ENCODE results near the gene MOB3B.
A peak's percentile ranks its signal among the peaks of the same experiment; 100 is the strongest.

The MOB3B gene

DNA sequence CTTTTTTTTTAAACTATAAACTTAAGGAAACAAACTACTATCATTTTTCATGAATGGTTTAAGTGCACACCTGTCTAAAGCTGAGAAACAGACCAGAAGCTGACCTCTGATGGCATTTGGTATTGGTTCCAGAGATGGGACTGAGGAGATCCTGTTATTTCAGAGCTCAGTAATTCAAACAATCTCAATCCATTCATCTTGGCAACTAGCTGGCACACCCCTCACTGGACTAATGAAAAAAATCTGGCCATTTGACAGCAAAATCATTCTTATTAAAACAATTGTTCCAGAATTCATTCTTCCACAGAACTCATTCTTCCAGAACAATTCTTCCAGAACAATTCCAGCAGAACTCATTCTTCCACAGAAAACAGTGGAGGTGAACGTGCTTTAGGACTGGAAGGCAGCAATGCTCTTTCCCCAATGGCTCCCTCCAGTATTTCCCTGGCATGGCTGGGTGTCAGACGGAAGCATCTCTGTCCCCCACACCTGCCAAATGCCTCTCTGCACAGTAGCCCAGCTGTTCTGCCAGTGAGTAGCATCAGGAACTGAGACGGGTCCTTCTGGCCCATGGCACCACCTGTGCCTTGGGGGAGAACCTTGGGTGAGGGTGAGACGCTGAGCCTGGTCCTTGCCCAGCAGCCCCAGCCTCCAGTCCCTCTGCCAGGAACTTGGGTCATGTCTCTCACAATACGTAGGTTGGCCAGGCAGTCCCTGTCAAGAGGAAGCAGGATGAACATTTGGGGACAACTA lies 145.2 kb downstream of the MOB3B start:
- DNase-seq: no peak

DNA sequence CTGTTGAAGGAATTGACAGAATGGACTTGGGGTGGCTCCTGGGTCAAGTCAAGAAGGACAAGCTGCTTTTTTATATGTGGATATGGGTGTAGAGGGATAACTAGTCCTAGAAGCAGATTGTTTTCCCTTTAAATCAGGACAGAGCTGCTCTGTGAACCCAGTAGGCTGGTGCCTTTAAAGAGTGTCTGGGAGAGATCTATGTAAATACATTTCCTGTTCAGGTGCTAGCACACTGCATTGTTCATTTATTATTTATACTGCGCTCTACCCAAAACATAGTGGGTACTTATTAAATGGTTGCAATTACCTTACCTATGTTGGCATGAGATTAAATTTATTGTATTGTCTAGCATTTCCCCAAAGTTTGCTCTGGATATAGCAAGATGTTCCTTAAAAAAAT lies 146.1 kb downstream of the MOB3B start:
- no peak for DNase-seq

DNA sequence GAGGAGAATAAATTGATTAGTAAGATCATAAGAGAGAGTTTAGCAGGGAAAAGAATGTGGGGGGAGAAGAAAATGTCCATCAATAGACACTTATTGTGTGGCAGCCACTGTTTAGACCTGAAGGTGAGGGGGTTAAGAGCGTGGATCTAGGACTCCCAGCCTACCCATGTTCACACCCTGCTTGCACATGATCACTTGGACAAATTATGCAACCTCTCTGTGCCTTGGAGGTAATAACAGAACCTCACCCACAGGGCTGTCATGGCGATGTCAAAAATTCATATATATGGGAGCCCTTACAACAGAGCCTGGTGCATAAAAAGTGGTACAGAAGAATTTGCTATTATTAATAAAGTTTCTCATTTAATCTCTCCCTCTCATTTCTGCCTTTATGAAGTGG lies 146.6 kb downstream of the MOB3B start:
- no peak for DNase-seq

DNA sequence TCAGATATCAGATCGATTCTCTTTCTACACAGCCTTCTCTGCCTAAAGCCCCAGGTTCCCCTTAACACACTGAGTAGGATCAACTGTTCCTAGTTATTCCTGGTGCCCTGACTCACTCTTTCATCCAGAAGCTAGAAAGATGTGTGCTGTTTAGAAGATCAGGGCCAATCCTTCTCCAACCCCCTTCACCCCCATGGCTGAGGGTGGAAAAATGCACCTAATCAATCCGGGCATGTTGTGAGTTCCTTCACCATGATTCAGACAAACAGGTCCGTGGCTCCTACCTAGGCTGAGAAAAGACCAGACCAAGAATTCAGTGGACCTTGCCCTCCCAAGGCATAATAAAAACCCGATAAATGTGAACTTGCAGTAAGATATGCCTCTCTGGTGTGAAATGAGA lies 147.3 kb downstream of the MOB3B start:
- no peak for DNase-seq

DNA sequence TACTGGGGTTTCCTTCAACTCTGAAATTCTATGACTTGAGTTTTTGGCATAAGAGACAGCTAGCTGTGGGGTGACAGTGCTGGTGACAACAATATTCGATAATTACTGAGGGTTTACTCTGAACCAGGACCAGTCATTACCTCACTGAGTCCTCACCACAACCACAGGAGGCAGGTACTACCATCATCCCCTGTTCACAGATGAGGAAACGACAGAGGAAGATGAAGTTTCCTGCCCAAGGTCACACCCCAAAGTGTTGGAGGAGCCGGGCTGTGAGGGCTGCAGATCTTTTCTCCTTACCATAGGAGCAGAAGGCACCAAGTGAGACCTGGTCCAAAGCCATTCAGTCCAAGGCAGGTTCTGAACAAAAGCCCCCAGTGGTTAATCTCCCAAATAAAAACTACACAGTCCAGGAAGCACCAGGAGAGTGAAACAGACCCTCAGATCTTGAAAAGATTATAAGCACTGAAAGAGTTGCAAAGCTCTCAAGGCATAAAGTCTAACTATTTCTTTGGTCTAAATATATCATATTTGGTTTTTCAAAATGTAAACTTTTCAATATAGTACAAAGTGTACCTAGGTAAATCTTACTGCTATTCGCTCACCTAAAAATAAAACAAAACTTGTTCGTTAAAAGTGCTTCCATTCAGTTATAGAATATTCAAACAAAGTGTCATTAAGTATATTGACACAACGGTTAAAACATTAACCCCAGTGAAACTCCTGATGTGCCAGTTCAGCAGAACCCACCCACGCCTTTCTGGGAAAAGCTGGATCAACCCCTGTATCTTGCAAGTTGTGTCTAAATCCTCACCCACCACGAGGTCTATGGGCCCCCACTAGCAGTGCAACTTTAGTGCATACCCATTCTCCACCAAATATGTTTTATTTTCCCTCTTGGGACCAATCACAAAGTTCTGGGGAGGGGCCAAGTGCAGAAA lies 150.0 kb downstream of the MOB3B start:
- DNase-seq: no peak

DNA sequence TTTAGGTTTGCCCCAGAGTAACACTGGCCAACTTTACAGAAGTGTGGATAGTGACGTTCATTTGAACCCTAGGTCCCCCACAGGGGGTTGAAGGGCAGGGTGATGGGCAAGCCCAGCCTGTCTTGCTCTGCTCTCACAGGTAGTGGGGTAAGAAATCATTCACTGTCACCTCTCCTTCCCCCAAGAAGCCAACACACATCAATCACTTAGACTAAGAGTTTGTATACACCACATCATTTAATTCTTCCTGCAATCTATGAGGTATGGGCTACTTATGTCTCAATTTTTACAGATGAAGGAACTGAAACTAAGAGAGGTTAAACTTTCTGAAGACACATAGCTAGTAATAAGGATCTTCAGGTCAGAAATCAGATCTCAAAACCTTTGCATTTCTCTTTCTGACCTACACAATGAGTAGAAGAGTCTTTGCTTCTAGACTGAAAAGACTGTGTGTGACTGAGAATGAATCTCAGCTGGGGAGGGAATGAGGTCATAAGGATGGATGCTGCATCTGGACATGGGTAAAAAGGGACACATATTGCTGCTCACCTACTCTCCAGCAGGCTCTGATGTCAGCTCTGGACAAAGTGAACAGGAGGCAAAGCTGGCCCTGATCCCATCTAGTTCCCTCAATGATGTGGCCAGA lies 151.7 kb downstream of the MOB3B start:
- peak in 1 of 2 donors; percentile 6 for DNase-seq

DNA sequence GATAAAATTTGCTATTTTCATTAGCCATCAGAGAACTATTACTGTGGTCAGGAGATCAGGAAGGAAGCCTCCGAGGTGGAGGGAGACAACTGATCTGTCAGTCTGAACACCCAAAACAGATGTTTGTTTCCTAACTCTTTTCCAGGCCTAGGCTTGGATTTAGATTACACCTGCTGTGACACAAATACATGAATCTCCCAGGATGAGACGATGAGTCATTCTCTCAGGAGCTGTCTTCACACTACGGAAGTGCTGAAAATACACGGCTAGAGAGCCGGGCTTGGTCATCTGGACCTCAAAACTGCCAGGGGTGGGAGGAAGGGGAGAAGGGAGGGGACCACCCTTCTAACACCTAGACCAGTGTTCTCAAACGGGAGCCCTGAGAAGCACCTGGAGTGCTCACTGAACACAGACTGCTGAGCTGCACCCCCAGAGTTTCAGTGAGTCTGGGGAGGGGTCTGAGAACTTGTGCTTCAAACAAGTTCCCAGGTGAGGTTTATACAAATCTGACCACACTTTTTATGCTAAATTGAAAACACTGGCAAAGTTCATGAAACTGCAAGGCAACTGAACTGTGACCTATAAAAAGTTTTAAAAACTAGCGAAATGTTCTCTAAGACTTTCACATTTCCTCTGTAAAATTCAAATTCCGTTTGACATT lies 152.3 kb downstream of the MOB3B start:
- DNase-seq: no peak

DNA sequence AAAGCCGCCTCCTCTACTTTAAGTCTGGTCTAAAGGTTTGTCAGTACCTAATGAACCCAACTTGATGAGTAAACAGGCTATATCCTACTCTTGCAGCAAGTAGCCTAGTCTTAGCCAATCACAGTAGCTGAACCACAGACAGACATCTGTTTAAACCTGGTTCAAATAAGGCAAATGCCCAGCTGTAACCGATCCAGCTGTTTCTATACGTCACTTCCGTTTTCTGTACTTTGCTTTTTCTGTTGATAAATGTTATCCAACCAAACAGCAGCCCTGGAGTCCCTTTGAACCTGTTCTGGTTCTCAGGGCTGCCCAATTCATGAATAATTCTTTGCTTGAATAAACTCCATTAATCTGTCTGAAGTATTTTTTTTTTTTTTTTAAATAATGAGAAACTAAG lies 155.8 kb downstream of the MOB3B start:
- no peak for DNase-seq

DNA sequence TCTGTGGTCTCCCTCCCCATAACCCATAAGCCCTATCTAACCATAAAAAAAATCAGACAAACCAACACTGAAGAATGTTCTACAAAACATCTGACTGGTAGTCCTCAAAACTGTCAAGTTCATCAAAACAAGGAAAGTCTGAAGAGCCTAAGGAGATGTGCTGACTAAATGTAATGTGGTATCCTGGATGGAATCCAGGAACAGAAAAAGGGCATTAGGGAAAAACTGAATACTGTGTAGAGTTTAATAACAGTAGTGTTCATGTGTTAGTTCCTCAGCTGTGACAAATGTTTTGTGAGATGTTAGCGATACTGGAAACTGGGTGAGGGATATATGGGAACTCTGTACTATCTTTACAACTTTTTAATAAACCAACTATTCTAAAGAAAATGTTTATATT lies 157.0 kb downstream of the MOB3B start:
- no peak for DNase-seq

DNA sequence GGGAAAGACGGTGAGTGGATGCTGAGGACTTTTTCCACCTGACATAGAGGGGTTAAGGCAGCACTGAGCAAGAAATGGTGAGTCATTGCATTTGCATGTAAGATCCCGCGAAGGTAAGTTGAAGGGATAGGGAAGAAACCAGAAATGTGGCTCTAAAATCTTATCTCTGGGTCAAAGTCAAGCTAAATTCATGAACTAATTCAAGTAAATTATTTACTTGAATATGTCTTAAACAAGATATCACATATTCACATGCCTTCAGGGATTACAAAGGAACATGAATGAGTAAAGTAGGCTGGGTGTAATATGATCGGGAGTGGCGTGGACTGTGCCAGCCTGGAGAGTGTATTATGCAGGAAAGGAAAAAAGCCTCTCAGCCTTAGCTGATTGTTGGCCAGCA lies 158.2 kb downstream of the MOB3B start:
- DNase-seq: no peak

DNA sequence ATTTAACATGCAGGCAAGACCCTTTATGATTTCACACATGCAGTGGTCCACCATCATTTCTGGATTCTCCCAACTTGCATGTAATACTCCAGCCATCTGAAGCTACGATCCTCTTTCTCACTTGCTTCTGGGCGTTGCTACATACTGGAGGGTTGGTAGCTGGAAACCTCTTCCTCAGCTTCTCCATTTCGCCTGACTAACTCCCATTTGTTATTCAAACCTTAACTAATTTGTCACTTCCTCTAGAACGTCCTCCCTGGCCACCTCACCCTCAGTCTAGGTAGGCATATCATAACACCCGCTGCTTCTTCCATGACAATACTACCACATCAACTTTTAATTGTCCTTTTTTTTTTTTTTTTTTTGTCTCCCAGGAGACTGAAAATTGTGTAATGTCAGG lies 160.0 kb downstream of the MOB3B start:
- DNase-seq: peak; percentile 7 to 41

DNA sequence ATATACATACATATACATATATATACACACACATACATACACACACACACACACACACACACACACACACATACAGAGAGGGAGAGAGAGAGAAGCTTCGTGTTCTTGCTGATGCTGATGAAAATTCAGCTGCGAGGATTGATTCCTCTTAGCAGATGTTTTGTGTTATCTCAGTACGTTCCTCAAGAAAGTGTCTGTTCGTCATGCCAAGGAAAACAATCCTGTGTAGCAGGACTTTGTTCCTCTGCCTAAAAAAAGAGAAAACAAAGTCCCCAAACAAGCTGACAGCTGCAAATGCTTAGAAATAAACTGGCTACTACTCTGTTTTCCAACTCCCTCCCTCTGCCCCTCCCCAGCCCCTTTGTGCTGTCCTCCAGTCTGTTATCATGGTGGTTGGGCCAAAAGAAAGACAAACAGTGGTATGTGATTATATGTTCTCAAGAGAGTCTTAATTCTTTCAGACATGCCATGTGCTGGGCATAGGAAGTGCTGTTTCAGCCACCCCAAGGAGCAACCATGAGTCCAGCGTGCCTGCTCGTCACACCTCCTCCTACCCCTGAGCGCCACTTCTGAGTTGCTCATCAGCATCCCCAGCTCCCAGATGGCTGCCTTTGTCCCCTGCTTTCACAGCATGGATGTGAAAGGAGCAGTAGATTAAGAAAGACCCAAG lies 161.2 kb downstream of the MOB3B start:
- no peak for DNase-seq

DNA sequence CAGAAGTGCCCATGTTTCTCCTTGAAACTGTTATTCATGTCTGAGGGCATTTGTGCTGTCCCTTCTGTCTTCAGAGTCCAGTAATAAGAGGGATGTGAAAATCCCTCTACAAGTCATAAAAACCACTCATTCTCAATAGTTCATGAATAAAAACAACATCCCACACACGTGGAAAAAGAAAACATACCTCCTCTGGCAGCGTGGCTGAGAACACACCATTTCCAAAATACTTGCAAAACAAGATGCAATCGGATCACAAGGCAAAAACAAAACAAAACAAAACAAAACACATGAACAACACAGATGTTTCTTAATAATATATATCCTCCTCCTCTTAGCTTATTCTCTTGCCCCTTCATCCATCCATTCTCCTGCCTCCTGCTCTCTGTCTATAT lies 161.7 kb downstream of the MOB3B start:
- DNase-seq: no peak

DNA sequence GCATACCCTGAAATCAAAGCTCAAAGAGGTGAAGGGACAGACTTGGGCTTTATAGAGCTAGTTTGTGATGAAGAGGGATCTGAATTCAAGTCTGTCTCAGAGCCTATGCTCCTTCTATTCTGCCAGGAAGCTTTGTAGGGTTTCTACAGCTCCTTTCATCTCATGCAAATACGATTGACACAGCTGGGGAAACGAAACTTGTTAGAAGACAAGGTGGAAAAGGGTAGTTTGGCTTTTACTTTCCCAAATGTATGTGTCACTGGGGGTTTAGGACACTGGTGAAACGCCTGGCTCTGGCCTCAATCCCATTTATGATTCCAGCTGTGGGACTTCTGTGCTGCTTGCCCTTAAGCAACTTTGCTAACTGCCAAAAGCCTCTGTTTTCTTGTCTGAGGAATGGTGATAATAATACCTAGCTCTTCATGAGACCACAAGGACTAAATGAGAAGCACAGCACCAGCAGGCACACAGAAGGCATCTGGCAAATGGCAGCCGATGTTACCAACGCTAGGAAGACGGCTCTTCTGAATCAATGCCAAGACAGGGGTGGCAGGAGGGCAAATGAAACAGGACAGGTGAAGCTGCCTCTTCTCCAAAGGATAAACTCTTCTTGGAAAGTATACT lies 162.3 kb downstream of the MOB3B start:
- DNase-seq: no peak

DNA sequence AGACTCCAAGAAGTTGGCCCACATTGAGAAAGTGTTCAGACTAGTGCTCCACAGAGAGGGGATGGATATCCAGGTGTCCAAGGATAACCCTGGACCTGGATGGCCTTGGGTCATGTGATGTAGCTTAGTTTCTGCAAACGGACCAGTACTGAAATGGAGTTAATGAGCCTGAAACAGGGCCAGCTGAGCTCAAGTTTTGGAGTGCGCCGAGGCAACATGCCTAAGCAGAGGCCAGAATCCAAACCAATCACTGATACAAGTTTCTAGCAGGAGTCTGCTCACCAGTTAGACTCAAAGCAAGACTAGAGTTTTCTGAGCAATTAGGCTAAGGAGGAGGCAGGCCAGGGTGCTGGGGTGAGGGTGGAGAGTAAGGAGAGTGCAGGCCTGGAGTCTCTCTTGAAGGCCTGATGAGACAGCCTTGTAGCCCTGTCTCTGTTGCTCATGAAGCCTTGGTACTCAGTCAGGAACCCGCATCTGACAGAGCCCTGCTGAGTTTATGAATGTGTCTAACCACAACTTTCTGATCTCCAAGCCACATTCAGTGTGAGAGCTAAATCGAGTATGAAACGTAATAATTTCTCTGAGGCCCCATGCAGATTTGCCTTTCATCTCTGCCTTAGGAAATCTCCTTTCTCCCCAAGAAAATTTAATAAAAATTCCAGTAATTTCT lies 163.8 kb downstream of the MOB3B start:
- DNase-seq: no peak

DNA sequence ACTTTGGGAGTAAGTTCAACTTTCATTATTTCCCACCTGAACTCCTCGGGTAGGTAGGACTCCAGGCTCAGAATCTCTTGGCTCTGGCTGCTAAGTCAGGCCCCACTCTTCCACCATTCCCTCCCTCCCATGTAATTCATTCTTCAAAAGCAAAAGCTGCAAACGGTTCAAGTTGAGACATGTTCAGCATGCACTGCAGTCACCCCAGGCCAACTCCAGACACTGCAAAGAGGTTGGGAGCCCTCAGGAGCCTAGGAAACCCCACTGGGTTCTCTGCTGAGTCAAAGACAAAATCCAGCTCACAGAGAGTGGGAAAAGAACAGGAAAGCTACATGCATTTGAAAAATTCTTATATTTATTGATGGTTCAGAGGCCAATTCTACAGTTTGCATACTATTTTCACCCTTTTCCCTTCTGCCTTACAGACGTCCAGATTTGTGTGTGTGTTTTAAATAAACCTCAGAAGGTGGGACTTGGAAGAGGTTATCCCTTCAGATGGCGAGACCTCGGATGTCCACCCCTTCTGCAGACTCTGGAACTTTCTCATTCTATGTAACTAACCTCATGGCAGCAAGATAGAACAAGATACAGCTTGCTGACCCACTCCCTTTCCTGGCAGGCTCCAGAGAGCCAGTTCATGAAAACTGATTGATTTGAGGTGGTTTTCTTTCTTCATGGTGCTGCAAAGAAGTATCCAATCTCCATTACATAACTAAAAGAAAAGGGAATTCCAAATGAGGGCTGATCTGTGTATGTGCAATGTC lies 167.0 kb downstream of the MOB3B start:
- DNase-seq: no peak

DNA sequence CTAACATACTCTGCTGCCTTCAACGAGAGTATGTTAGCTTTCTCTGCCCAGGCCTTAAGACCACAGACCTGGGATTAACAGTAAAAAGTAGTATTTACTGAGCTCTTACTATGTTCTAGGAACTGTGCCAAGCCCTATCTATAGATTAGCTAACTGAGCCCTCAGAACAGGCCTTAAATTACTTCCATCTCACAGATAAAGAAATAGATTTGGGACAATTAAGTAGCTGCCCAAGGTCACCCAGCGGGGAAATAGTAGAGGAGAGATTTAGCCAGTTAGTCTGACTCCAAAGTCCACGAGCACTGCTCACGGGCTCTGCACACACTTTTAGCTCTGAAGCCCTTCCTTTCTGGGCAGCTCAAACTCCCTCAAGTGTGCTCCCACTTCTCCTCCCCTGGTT lies 168.1 kb downstream of the MOB3B start:
- no peak for DNase-seq

DNA sequence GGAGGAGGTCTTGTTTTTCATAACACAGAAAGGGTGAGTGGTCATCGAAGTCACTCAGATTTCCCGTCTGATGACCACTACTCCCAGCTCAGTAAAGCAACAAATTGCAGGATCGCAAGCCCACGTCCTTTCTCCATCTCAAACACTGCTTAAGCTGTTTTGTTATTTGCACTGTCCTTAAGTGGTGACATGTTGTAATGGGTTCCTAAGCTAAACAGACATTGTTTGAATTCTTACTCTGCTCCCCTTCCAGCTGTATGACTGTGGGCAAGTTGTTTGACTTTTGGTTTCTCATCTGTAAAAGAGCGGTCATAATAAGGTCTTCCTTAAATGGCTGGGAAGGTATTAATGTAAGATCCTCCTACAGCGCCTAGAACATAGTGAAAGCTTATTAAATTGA lies 169.9 kb downstream of the MOB3B start:
- DNase-seq: no peak

DNA sequence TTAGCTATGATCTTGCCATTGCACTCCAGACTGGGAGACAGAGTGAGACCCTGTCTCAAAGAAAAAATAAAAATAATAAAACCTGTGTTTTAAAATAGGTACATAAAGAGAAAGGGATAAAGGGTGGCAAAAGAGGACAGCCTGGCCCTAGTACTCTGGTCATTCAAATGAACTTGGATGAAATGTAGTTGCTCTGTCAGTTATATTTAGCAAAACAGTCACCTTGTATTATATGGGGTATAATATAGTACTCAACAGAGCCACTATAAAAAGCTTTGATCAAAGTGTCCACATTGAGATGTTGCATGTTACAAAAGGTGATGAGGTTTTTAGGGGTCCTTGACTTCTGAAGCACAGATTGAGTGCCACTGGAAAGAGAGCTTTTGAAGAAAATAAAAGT lies 171.6 kb downstream of the MOB3B start:
- DNase-seq: no peak

DNA sequence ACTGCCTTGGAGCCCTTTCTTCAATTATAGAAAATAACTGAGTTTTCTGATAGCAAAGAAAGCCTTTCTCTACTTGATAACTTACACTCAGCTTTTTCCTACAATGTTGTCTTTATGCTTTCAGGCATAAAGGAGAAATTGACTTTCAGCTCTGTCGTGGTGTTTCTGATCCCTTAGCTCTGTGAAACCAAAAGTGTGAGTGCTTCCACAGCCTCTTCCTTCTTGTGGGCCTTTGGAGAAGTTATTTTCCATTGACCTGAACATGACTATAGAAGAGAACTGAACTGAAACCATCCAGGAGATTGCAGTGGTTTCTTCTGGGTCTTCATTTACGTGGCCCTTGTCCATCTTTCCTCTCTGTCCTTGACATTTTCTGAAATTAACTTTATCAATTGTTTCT lies 173.2 kb downstream of the MOB3B start:
- no peak for DNase-seq

DNA sequence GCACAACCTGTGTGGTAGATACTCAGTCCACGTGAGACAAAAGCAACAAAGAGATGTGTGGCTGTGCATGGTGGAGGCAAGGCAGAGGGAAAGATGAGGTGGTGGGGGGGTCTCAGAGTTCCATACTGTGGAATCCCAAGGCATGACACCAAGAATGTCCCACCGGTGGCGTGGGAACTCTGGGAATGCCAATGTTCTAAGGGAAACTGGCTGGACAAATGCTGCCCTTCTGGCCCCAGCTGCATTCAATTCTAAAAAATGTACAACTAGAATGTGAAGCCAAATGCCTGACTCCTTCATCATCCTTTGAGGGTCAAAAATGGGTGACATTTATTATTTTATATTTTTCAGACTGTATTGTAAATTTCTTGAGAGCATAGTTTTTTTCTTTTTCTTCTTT lies 174.4 kb downstream of the MOB3B start:
- DNase-seq: no peak

Data from CD4-positive, alpha-beta T cell treated with Interferon alpha-2 for 1 hour (primary cell).